DOHH2 (cell line): ENCODE data around the gene EPHA5.

Source experiments
- H3F3A ChIP-seq: fragments of 200-600 bp; sonication (generic), shearing (Covaris generic); 2 replicates; pipeline ENCODE4 v1.6.0; 2016; ENCODE audit warnings: antibody characterized with exemption, mild to moderate bottlenecking; ENCODE audit not compliant: control insufficient read depth, insufficient read depth
- H3K27ac ChIP-seq: fragments of 200-600 bp; sonication (generic); 2 replicates; pipeline ENCODE4 v1.5.1; 2014; ENCODE audit warnings: low read depth, mild to moderate bottlenecking, low read length, moderate library complexity
- H3K27me3 ChIP-seq: fragments of 200-600 bp; sonication (generic); 2 replicates; pipeline ENCODE4 v1.6.1; 2014; ENCODE audit warnings: mild to moderate bottlenecking, low read length, mixed read lengths; ENCODE audit not compliant: control insufficient read depth
- H3K36me3 ChIP-seq: fragments of 200-600 bp; sonication (generic); 2 replicates; pipeline ENCODE4 v1.6.1; 2014; ENCODE audit warnings: mild to moderate bottlenecking, low read length, moderate library complexity, mixed read lengths; ENCODE audit not compliant: control insufficient read depth
- H3K4me1 ChIP-seq: fragments of 200-600 bp; sonication (generic); 2 replicates; pipeline ENCODE4 v1.6.1; 2014; ENCODE audit warnings: mild to moderate bottlenecking, low read length, mixed read lengths; ENCODE audit not compliant: control insufficient read depth
- H3K4me2 ChIP-seq: fragments of 200-600 bp; sonication (generic); 2 replicates; pipeline ENCODE4 v1.6.0; 2014; ENCODE audit warnings: mild to moderate bottlenecking, low read length, moderate library complexity
- H3K4me3 ChIP-seq: fragments of 200-600 bp; sonication (generic); 2 replicates; pipeline ENCODE4 v1.5.1; 2014; ENCODE audit warnings: mild to moderate bottlenecking, low read length, mixed read lengths
- H3K79me2 ChIP-seq: fragments of 200-600 bp; sonication (generic); 2 replicates; pipeline ENCODE4 v1.6.1; 2014; ENCODE audit warnings: mild to moderate bottlenecking, low read length, mixed read lengths; ENCODE audit not compliant: control insufficient read depth
- H3K9me2 ChIP-seq: fragments of 200-600 bp; sonication (generic); replicated peaks from 2 replicates; pipeline ENCODE4 v1.6.1; 2014; ENCODE audit warnings: mild to moderate bottlenecking, low read length, mixed read lengths; ENCODE audit not compliant: control insufficient read depth
- H3K9me3 ChIP-seq: fragments of 200-600 bp; sonication (generic); 2 replicates; pipeline ENCODE4 v1.6.1; 2014; ENCODE audit warnings: antibody characterized with exemption, low read length, mixed read lengths; ENCODE audit not compliant: control insufficient read depth, insufficient read depth
- H4K20me1 ChIP-seq: fragments of 200-600 bp; sonication (generic); 2 replicates; pipeline ENCODE4 v1.6.0; 2014; ENCODE audit warnings: low read depth, mild to moderate bottlenecking, antibody characterized with exemption, low read length, moderate library complexity; ENCODE audit not compliant: control insufficient read depth, insufficient read depth
- EZH2phosphoT487 ChIP-seq: fragments of 200-600 bp; sonication (generic); IDR thresholded peaks from 2 replicates; pipeline ENCODE4 v1.6.1; 2017; ENCODE audit warnings: borderline replicate concordance, mild to moderate bottlenecking, antibody characterized with exemption, low read length, moderate library complexity, mixed read lengths
- TF ChIP-seq, protein P1 (sequence below): fragments of 200-600 bp; sonication (generic); IDR thresholded peaks from one replicate; pipeline ENCODE4 v1.5.1; 2014; ENCODE audit warnings: antibody characterized with exemption, mild to moderate bottlenecking, low read depth, low read length; ENCODE audit not compliant: poor library complexity, severe bottlenecking

Gene EPHA5

DNA sequence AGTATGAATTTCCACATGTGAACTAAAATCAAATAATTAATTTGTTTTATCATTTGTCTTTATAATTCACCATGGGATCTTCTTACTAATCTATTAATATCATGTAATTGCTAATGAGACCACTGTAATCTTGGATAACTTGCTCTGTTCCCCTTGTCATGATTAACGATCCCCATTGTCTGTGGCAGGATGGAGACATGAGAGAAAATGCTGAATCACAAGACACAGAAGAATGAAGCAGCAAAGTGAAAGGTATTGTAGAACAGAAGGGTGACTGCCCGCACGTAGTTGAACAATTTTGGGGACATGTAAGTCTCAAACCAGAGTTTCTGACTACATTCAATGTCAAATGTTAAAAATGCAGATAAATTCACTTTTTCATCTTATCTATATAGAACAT is 135.2 kb downstream of the EPHA5 start:
- no peaks in the 10 kb centered on the region for H4K20me1 ChIP-seq
- no peak overlapping the region for H3K4me3 ChIP-seq
- H3F3A ChIP-seq = no peaks in the 10 kb centered on the region
- no peak overlapping the region for H3K4me2 ChIP-seq
- H3K27me3 ChIP-seq = no peaks in the 10 kb centered on the region
- H3K27ac ChIP-seq = no peak overlapping the region
- H3K4me1 ChIP-seq = no peaks in the 10 kb centered on the region
- no peaks in the 10 kb centered on the region for H3K9me2 ChIP-seq
- H3K36me3 ChIP-seq = no peaks in the 10 kb centered on the region
- no peaks in the 10 kb centered on the region for H3K79me2 ChIP-seq
- no peak for TF ChIP-seq EZH2phosphoT487
- TF ChIP-seq, protein P1, sequence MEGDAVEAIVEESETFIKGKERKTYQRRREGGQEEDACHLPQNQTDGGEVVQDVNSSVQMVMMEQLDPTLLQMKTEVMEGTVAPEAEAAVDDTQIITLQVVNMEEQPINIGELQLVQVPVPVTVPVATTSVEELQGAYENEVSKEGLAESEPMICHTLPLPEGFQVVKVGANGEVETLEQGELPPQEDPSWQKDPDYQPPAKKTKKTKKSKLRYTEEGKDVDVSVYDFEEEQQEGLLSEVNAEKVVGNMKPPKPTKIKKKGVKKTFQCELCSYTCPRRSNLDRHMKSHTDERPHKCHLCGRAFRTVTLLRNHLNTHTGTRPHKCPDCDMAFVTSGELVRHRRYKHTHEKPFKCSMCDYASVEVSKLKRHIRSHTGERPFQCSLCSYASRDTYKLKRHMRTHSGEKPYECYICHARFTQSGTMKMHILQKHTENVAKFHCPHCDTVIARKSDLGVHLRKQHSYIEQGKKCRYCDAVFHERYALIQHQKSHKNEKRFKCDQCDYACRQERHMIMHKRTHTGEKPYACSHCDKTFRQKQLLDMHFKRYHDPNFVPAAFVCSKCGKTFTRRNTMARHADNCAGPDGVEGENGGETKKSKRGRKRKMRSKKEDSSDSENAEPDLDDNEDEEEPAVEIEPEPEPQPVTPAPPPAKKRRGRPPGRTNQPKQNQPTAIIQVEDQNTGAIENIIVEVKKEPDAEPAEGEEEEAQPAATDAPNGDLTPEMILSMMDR = no peak
- no peaks in the 10 kb centered on the region for H3K9me3 ChIP-seq

DNA sequence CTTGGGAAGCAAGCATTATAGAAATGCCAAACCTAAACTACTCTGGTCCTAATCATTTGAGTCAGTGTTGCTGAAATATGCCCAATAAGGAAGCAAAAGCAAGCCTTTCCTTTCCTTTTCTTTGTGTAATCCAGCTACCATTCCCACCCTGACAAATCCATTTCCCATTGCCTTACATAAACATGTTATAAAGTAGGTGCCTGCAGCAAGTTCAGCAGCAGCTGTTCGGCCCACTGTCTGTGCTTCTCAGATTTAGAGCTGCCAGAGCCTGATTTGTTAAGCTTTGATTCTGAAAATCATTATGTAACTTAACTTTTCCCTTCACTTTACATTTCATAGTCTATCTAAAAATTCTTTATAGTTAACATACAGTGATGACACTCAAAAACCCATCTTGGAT is 148.6 kb downstream of the EPHA5 start:
- Histone ChIP-seq H3F3A (no peaks in the 10 kb centered on the region), H3K4me2 (no peak overlapping the region), H3K9me3 (0 out of 2 replicates have a peak, but pooled peaks cover 4% of the 10 kb centered on the region), H3K79me2 (no peaks in the 10 kb centered on the region), H3K36me3 (no peaks in the 10 kb centered on the region), H3K27me3 (no peaks in the 10 kb centered on the region), H4K20me1 (no peaks in the 10 kb centered on the region), H3K4me3 (no peak overlapping the region), H3K9me2 (no peaks in the 10 kb centered on the region), H3K27ac (no peak overlapping the region), H3K4me1 (no peaks in the 10 kb centered on the region)
- TF ChIP-seq EZH2phosphoT487 = no peak
- TF ChIP-seq, protein P1 = no peak

DNA sequence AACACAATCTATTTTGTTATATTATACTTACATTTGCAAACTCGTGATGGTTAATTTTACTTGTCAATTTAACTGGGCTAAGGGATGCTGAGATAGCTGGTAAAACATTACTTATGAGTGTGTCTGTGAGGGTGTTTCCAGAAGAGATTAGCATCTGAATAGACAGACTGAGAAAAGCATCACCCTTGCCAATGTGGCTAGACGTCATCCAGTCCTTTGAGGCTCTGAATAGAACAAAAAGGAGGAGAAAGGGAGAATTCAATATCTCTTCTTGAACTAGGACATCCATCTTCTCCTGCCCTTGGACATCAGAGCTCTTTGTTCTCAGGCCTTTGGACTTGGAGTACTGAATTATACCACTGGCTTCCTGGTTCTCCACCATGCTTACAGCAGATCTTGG is 154.6 kb downstream of the EPHA5 start:
- TF ChIP-seq, protein P1 = no peak
- TF ChIP-seq EZH2phosphoT487 = no peak

More for the DNA sequence above, 154.6 kb downstream of the EPHA5 start:
- Histone ChIP-seq H3K27ac (no peak overlapping the region), H4K20me1 (no peaks in the 10 kb centered on the region), H3K9me2 (no peaks in the 10 kb centered on the region), H3K4me1 (no peaks in the 10 kb centered on the region), H3K4me3 (no peak overlapping the region), H3K27me3 (no peaks in the 10 kb centered on the region), H3F3A (no peaks in the 10 kb centered on the region), H3K4me2 (no peak overlapping the region), H3K36me3 (no peaks in the 10 kb centered on the region), H3K9me3 (no peaks in the 10 kb centered on the region; the same call in 1 of the 2 replicates), H3K79me2 (no peaks in the 10 kb centered on the region)
